Activated naive CD8-positive, alpha-beta T cell treated with anti-CD3 and anti-CD28 coated beads, Interleukin-2, amount 50 U/mL, for 16 hours (primary cell): ENCODE measurements around the gene HKDC1.
"Not testable (repeated sequence)": the region's sequence is repeated elsewhere in the genome, so short reads cannot be mapped to it uniquely, and the experiment has no call there.

ENCODE experiments used
- DNase-seq: peaks from one replicate; pipeline ENCODE4 v3.0.0-alpha.2; 2020; ENCODE audit warnings: low read depth, low spot score

Gene HKDC1

GRCh38 chr10:69278446-69278963 is 58.4 kb downstream of the HKDC1 start, which contains the start of gene HK1:
TSS of gene HK1 (plus strand) at chr10:69278496.
- no peak for DNase-seq

GRCh38 chr10:69279110-69279509 is 59.0 kb downstream of the HKDC1 start:
- DNase-seq = no peak

GRCh38 chr10:69281507-69282413 is 61.6 kb downstream of the HKDC1 start:
- no peak for DNase-seq

GRCh38 chr10:69284402-69284801 is 64.3 kb downstream of the HKDC1 start:
- DNase-seq = not testable (repeated sequence)

GRCh38 chr10:69285699-69286098 is 65.6 kb downstream of the HKDC1 start:
- DNase-seq = no peak

- DNase-seq = no peak
These were observed 67.0 kb downstream of the HKDC1 start for GRCh38 chr10:69287181-69287580.

- no peak for DNase-seq
These were observed 70.9 kb downstream of the HKDC1 start for GRCh38 chr10:69290993-69291392.

- DNase-seq = no peak
These were observed 72.3 kb downstream of the HKDC1 start for GRCh38 chr10:69292459-69292858.

GRCh38 chr10:69295027-69295636 is 75.0 kb downstream of the HKDC1 start:
- no peak for DNase-seq

GRCh38 chr10:69303632-69304051 is 83.5 kb downstream of the HKDC1 start:
- no peak for DNase-seq

- no peak for DNase-seq
These were observed 86.3 kb downstream of the HKDC1 start for GRCh38 chr10:69306421-69306820.

- no peak for DNase-seq
These were observed 87.3 kb downstream of the HKDC1 start for GRCh38 chr10:69307434-69307833.

GRCh38 chr10:69308304-69308703 is 88.2 kb downstream of the HKDC1 start:
- not testable (repeated sequence) for DNase-seq

- DNase-seq = no peak
These were observed 91.2 kb downstream of the HKDC1 start for GRCh38 chr10:69311309-69311708.

- DNase-seq = no peak
These were observed 92.4 kb downstream of the HKDC1 start for GRCh38 chr10:69312528-69312927.

- no peak for DNase-seq
These were observed 95.0 kb downstream of the HKDC1 start for GRCh38 chr10:69315100-69315542.

GRCh38 chr10:69315610-69316312 is 95.6 kb downstream of the HKDC1 start:
- no peak for DNase-seq

- no peak for DNase-seq
These were observed 96.4 kb downstream of the HKDC1 start for GRCh38 chr10:69316313-69317059.
